Liver (tissue), 9 donors: ENCODE data around the gene ENTR1. TPM values are rescaled to one million over a fixed set of nuclear protein-coding genes. Genes with fewer than 3 reads are reported as not detected.
A peak's percentile ranks its signal among the peaks of the same experiment; 100 is the strongest.

Source experiments
- DNase-seq: peaks from one replicate; pipeline ENCODE4 v3.0.0-alpha.2; 2017; ENCODE audit warnings: low spot score
- H3K27ac ChIP-seq, 2 donors: one replicate each; pipeline ENCODE4 v1.7.0; 2013; ENCODE audit warnings: inconsistent platforms in 2 of 2, low read length in 2 of 2, control low read depth in 1 of 2, low read depth in 1 of 2, mild to moderate bottlenecking in 1 of 2
- H3K27me3 ChIP-seq, 4 donors: one replicate each; pipeline versions ENCODE4 v1.6.1 to v1.7.0; 2013; ENCODE audit warnings: low read length in 3 of 4, inconsistent platforms in 1 of 4, mild to moderate bottlenecking in 1 of 4, moderate library complexity in 1 of 4; ENCODE audit not compliant: control insufficient read depth in 4 of 4, insufficient read depth in 4 of 4
- H3K36me3 ChIP-seq, 4 donors: one replicate each; pipeline versions ENCODE4 v1.6.1 to v1.7.0; 2013; ENCODE audit warnings: low read length in 3 of 4, mild to moderate bottlenecking in 3 of 4, low read depth in 1 of 4, moderate library complexity in 1 of 4; ENCODE audit not compliant: control insufficient read depth in 4 of 4, insufficient read depth in 3 of 4
- H3K4me1 ChIP-seq, 4 donors: one replicate each; pipeline versions ENCODE4 v1.6.1 to v1.7.0; 2013; ENCODE audit warnings: low read length in 3 of 4, mild to moderate bottlenecking in 3 of 4, moderate library complexity in 1 of 4; ENCODE audit not compliant: control insufficient read depth in 4 of 4, insufficient read depth in 4 of 4
- H3K4me3 ChIP-seq, 3 donors: one replicate each; pipeline versions ENCODE4 v1.6.1 to v1.7.0; 2013; ENCODE audit warnings: low read length in 3 of 3, control low read depth in 1 of 3, low read depth in 1 of 3, mild to moderate bottlenecking in 1 of 3
- H3K9ac ChIP-seq, 2 donors: one replicate each; pipeline ENCODE4 v1.7.0; 2013; ENCODE audit warnings: low read length in 2 of 2, mild to moderate bottlenecking in 2 of 2, moderate library complexity in 2 of 2, control low read depth in 1 of 2, low read depth in 1 of 2
- H3K9me3 ChIP-seq, 4 donors: one replicate each; pipeline versions ENCODE4 v1.6.1 to v1.7.0; 2013; ENCODE audit warnings: low read length in 3 of 4; ENCODE audit not compliant: control insufficient read depth in 4 of 4
- ATF3 ChIP-seq: IDR thresholded peaks from 2 replicates; pipeline ENCODE4 v1.6.1; 2016; ENCODE audit warnings: antibody characterized with exemption
- CTCF ChIP-seq: fragments of 150-350 bp; IDR thresholded peaks from 2 replicates; pipeline ENCODE4 v1.5.1; 2017; ENCODE audit warnings: improper control_type of control experiment, low read depth, low read length; ENCODE audit not compliant: missing input control
- EGR1 ChIP-seq, 2 donors: IDR thresholded peaks; 2 replicates each; pipeline ENCODE4 v1.6.1; 2016 to 2018; ENCODE audit warnings: antibody characterized with exemption in 2 of 2, low read depth in 2 of 2
- FOXA1 ChIP-seq: IDR thresholded peaks from 2 replicates; pipeline ENCODE4 v1.6.1; 2016; ENCODE audit warnings: antibody characterized with exemption
- GABPA ChIP-seq, 2 donors: IDR thresholded peaks in 1 of 2; conservative IDR thresholded peaks in 1 of 2; 2 replicates each; pipeline ENCODE4 v1.6.1; 2016; ENCODE audit warnings: antibody characterized with exemption in 2 of 2, mild to moderate bottlenecking in 1 of 2, moderate library complexity in 1 of 2
- HNF4A ChIP-seq, 2 donors: conservative IDR thresholded peaks; 2 replicates each; pipeline ENCODE4 v1.6.1; 2016; ENCODE audit warnings: antibody characterized with exemption in 2 of 2, mild to moderate bottlenecking in 2 of 2
- RAD21 ChIP-seq, 2 donors: IDR thresholded peaks; 2 replicates each; pipeline ENCODE4 v1.6.1; 2016; ENCODE audit warnings: antibody characterized with exemption in 2 of 2, mild to moderate bottlenecking in 2 of 2
- RXRA ChIP-seq, 2 donors: IDR thresholded peaks; 2 replicates each; pipeline ENCODE4 v1.6.1; 2017 to 2018; ENCODE audit warnings: antibody characterized with exemption in 2 of 2, mild to moderate bottlenecking in 1 of 2
- YY1 ChIP-seq: IDR thresholded peaks from 2 replicates; pipeline ENCODE4 v1.6.1; 2016; ENCODE audit warnings: antibody characterized with exemption, mild to moderate bottlenecking
- WGBS: extraction: QIAGEN DNeasy Blood & Tissue Kit; methylation state at CpG from one replicate; pipeline ENCODE4 v1.1.7; 2013; 5-methylcytosine and 5-hydroxymethylcytosine counted together
- polyA plus RNA-seq, 2 donors: library from polyadenylated mRNA; stranded (reverse) in 1 of 2; unstranded in 1 of 2; fragments of 200-250 nt in 1 of 2; fragments of >200 nt in 1 of 2; fragmentation: Nextera tagmentation in 1 of 2; extraction: Ambion mirVana in 1 of 2; gene quantifications; one replicate each; pipeline versions ENCODE4 v1.2.1 to v1.2.3, GENCODE V29; 2013 to 2015
- total RNA-seq, 2 donors: library from RNA; depleted of rRNA; stranded (reverse); fragments of >200 nt; gene quantifications; one replicate each; pipeline ENCODE4 v1.2.3, GENCODE V29; 2014
- TF ChIP-seq, protein P1 (sequence below): IDR thresholded peaks from 2 replicates; pipeline ENCODE4 v1.6.1; 2016; ENCODE audit warnings: antibody characterized with exemption, mild to moderate bottlenecking
- TF ChIP-seq, protein P2 (sequence below): IDR thresholded peaks from 2 replicates; pipeline ENCODE4 v1.6.1; 2016; ENCODE audit warnings: antibody characterized with exemption
- donor health status: healthy.
- donor health status: healthy.
- donor health status: healthy.
- donor health status: healthy.
- donor health status: healthy.

The ENTR1 gene
- total and polyA plus RNA-seq, 4 donors: 11.0 to 28.1 (median 19.1) TPM

DNA sequence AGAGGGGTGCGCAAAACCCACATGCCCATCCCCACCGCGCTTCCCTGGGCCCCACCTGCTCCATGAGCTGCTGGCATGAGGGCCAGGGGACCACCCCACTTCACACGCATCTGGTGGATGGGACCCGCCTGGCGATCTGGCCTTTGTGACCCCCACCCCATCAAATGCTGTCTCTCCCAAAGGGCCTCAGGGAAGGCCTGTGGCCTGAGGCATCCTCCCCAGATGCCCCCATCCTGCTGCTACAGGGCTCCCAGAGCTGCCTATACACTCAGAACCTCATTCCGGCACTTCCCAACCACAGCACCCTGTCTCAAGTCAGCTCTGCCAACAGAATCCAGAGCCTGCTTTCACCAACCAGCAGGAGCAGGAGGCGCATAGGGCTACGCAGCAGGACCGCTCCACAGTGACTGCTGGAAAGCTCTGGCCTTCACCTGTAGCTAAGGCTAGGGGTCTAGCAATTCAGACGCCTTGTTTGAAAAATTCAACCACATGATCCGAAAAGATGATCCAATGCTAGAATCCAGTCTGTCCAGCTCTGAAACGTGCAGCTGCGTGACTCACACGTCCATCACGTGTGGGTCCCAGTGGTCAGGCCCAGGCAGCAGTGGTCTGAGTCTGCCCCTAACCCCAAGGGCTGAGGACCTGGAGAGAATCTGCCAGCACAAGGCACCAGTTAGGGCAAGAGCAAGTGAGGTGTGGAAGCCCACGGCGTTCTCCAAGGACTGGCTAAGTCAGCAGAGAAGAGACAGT lies 9.1 kb downstream of the ENTR1 start:
- Histone ChIP-seq H3K4me3 (no peak overlapping the region), H3K27ac (no peak overlapping the region), H3K9ac (no peak overlapping the region), H3K27me3 (no peaks in the 10 kb centered on the region), H3K36me3 (peaks cover 2 to 36% (median 7%) of the 10 kb centered on the region in 4 donors), H3K4me1 (peaks cover 2 to 38% (median 27%) of the 10 kb centered on the region in 4 donors), H3K9me3 (no peaks in the 10 kb centered on the region)
- WGBS: 90% methylated on average over 18 of the region's 18 CpGs
- no peak for DNase-seq
- TF ChIP-seq FOXA1: no peak
- no peak for TF ChIP-seq RXRA (IDR thresholded peaks at IDR 0.05)
- TF ChIP-seq, protein P1, sequence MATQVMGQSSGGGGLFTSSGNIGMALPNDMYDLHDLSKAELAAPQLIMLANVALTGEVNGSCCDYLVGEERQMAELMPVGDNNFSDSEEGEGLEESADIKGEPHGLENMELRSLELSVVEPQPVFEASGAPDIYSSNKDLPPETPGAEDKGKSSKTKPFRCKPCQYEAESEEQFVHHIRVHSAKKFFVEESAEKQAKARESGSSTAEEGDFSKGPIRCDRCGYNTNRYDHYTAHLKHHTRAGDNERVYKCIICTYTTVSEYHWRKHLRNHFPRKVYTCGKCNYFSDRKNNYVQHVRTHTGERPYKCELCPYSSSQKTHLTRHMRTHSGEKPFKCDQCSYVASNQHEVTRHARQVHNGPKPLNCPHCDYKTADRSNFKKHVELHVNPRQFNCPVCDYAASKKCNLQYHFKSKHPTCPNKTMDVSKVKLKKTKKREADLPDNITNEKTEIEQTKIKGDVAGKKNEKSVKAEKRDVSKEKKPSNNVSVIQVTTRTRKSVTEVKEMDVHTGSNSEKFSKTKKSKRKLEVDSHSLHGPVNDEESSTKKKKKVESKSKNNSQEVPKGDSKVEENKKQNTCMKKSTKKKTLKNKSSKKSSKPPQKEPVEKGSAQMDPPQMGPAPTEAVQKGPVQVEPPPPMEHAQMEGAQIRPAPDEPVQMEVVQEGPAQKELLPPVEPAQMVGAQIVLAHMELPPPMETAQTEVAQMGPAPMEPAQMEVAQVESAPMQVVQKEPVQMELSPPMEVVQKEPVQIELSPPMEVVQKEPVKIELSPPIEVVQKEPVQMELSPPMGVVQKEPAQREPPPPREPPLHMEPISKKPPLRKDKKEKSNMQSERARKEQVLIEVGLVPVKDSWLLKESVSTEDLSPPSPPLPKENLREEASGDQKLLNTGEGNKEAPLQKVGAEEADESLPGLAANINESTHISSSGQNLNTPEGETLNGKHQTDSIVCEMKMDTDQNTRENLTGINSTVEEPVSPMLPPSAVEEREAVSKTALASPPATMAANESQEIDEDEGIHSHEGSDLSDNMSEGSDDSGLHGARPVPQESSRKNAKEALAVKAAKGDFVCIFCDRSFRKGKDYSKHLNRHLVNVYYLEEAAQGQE: no peak
- TF ChIP-seq ATF3: no peak
- TF ChIP-seq, protein P2, sequence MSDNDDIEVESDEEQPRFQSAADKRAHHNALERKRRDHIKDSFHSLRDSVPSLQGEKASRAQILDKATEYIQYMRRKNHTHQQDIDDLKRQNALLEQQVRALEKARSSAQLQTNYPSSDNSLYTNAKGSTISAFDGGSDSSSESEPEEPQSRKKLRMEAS: no peak
- TF ChIP-seq YY1: no peak
- no peak for TF ChIP-seq EGR1 (IDR thresholded peaks at IDR 0.05; ENCODE audit: low read depth in 2 of 2)
- no peak for TF ChIP-seq HNF4A (conservative IDR thresholded peaks at IDR 0.05)

DNA sequence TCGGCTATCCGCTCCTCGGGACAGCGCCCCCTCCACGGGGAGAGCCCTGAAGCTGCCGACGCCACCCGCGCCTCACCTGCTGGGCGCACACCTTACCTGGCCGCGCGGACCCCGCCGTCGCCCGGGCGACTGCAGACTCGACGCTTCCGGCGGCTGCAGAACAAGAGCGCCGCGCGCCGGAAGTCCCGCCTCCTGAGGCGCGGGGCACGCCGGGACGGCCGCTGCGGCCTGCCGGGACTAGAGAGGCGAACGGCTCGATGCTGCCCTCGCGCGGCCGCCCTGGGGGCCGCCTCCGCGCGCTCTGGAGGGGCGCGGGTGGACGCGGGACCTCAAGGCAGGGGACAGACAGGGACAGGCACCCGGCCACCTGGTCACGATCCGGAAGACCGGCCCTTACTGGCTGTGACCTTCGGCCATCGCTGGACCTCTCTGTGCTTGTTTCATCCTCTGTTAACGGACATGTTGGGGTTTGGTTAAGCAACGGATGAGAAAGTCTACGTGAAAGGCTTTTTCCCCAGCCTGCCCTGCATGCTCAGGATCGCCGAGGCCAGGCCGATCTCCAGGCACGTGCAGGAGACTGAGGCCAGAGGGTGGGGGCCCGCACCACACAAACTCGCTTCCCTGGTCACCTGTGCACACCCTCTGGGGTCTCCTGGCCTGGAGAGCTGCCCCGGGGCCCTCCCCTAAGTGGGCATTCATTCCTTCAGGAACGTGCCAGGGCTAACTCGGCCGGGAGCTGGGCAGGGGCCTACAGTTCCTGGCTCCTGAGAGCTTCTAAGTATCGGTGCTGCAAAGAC lies 10.2 kb downstream of the ENTR1 start, which contains the start of gene SNAPC4:
SNAPC4 (minus strand) TSS at position 133 of the 797 bp plus-strand sequence. CDS start 1,742 bp downstream, outside the sequence.
- peak; percentile 89 for DNase-seq
- Histone ChIP-seq H3K27ac (peak within 1 kb of the TSS; percentile 11 to 80), H3K4me1 (peaks cover 6 to 48% (median 35%) of the 10 kb centered on the region in 4 donors), H3K9ac (peak within 1 kb of the TSS; percentile 50 to 56), H3K4me3 (peak within 1 kb of the TSS; percentile 68 to 86 (median 80)), H3K9me3 (no peaks in the 10 kb centered on the region), H3K27me3 (no peaks in the 10 kb centered on the region), H3K36me3 (peaks cover 2 to 29% (median 5%) of the 10 kb centered on the region in 4 donors)
- peak; percentile 14 for TF ChIP-seq YY1
- peak; percentile 68 to 80 for TF ChIP-seq RAD21 (IDR thresholded peaks at IDR 0.05)
- TF ChIP-seq GABPA (IDR thresholded peaks at IDR 0.05 in 1 of 2, conservative IDR thresholded peaks at IDR 0.05 in 1 of 2): peak; percentile 57 to 90
- peak; percentile 90 for TF ChIP-seq CTCF
- TF ChIP-seq, protein P2: no peak
- WGBS: 6% methylated on average over 71 of the region's 71 CpGs
